HT-29 (cell line): ENCODE data around the gene SUB1. TPM values are rescaled to one million over a fixed set of nuclear protein-coding genes. Genes with fewer than 3 reads are reported as not detected.
"Not testable (repeated sequence)": the region's sequence is repeated elsewhere in the genome, so short reads cannot be mapped to it uniquely, and the experiment has no call there.

Experiments
- DNase-seq: peaks from one replicate; pipeline ENCODE4 v3.0.0-alpha.2; 2015; ENCODE audit warnings: low spot score
- total RNA-seq: library from RNA; depleted of rRNA; stranded (reverse); fragments of >200 nt; shearing (Covaris generic); gene quantifications from 2 replicates; pipeline ENCODE4 v1.2.3, GENCODE V29; 2014; rRNA removed

The SUB1 gene
- total RNA-seq, result 75.2 and 102 TPM in 2 replicates

DNA sequence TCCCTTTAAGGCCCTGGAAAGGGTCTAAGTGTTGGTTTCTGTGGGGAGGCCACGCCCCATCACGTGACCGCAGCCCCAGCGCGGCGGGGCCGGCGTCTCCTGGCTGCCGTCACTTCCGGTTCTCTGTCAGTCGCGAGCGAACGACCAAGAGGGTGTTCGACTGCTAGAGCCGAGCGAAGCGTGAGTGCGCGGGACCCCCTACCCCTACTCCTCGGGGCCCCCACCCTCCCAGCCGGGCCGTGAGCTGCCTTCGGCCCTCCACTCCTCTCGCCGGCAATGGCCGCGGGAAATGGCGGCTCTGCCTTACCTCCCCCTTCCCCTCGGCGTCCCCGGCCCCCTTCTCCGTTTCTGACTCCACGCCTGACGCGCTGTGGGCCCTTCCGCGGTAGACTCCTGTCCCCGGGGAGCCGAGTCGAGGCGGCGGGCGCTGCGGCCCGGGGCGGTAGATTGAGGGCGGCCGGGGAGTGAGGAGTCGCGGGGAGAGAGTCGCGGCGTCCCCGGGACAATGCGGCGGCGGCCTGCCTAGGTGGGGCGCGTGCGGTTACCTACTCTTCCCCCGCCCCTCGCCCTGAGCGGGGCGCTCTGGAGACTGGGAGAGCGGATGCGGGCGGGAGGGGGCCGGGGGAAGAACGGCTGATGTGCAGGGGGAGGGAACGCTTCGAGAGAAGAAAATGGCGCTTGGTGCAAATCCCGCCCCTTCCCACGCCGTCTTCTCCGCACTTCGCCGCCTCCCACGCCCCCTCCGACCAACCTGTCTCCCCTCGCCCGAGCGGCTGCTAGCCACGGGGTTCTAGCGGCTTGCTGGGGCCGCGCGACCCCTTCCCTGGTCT, at the start of gene SUB1:
TSS of gene SUB1 (plus strand) at position 112 of the 830 bp plus-strand sequence. CDS start 2,956 bp downstream, outside the sequence.
- DNase-seq, result peak; percentile 96

DNA sequence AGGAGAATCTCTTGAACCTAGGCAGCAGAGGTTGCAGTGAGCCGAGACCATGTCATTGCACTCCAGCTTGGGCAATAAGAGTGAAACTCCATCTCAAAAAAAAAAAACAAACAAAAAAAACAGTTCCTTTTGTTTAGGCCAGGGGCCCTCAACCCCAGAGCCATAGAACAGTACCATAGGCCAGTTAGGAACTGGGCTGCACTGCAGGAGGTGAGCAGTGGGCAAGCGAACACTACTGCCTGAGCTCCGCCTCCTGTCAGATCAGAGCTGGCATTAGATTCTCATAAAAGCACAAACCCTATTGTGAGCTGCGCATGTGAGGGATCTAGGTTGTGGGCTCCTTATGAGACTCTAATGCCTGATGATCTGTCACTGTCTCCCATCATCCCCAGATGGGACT, 49.1 kb upstream of the SUB1 start:
- no peak for DNase-seq

DNA sequence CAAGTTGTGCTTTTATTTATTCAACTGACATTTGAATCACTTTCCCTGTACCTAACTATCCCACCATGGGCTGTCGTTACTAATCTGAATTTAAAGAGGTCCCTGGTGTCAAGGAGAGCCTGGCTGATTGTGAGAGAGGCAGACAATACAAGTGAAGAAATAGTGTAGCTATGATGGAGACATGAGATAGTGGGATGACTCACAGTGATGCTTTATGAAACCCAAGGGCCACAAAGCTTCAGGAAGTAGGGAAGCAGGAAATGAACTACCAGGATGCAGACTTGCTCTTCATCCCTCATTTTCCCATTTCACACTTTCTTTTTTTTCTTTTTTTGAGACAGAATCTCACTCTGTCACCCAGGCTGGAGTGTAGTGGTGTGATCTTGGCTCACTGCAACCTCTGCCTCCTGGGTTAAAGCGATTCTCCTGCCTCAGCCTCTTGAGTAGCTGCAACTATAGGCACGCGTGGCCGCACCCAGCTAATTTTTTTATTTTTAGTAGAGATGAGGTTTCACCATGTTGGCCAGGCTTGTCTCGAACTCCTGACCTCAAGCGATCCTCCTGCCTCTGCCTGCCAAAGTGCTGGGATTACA, 47.8 kb upstream of the SUB1 start:
- peak; percentile 5 for DNase-seq

DNA sequence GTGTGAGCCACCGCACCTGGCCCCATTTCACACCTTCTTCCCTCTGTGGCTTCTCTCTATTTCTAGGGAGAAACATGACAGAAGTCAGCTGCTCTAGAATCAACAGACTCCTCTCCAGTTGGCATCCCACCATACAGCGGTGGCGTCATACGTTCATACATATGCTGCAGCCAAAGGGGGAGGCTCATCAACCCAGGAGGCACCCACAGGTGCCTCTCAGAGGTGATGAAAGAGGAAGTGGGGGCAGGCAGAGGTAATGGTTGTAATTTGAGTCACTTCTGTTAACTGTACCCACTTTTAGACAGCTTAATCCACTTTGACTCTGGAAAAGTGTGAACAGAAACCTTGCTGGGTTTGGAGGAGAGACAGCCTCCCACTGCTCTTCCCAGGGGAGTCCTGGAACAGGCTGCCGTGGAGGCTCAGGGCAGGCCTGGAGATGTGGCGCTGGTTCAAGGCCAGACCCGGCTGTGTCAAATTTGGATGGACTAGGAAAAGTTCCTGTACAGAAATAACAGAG, 47.3 kb upstream of the SUB1 start:
- DNase-seq, result no peak

DNA sequence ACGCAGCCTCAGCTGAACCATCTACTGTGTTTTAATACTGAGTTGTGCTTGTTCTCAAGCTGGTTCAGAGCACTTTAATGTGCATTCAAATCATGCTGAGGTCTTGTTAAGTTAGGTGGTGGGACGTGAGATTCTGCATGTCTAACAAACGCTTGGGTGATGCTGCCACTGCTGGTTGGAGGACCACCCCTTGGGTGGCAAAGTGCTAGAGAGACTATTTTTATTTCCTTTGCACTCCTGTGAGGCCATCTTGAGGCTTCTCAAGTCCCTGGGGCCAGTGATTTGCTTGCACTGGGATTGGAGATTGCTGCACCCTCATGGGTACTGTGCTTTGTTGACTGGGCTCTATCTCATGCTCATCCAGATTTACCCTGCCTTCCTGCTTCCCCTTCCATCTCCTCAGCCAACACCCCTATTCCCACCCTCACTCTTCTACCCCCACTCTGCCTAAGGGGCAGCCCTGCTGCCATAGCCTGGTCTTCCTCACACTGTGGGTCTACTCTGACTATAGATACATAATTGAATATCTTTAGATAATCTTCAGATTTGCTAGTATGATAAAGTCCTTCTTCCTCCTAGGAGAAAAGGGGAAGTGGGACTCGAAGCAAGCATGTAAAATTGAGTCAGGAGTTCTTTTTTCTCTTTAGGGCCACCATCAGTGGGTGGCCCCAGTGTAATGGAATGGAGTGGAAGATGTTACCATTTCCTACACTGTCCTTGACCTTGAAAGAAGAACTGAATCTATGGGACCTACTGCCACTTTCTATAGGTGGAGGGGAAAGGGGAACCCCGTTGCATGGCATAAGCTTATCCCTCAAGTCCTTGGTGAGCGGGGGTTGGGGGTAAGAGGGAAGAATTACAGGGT, 45.1 kb upstream of the SUB1 start:
- no peak for DNase-seq

DNA sequence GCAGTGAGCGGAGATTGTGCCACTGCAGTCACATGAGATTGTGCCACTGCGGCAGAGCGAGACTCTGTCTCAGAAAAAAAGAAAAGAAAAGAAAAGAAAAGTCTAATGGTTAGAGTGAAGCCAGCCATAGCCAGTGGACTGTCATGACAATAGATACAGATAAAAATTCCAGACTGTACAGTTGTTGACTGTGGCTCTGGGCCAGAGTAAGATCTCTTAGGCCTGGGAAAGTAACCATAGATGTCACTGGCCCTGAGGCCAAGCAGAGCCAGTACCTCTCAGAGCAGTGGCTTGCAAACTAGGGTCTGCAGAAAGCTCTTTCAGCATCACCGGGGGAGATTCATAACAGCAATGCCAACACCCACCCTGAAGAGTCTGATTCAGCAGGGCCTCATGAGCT, 44.1 kb upstream of the SUB1 start:
- no peak for DNase-seq

DNA sequence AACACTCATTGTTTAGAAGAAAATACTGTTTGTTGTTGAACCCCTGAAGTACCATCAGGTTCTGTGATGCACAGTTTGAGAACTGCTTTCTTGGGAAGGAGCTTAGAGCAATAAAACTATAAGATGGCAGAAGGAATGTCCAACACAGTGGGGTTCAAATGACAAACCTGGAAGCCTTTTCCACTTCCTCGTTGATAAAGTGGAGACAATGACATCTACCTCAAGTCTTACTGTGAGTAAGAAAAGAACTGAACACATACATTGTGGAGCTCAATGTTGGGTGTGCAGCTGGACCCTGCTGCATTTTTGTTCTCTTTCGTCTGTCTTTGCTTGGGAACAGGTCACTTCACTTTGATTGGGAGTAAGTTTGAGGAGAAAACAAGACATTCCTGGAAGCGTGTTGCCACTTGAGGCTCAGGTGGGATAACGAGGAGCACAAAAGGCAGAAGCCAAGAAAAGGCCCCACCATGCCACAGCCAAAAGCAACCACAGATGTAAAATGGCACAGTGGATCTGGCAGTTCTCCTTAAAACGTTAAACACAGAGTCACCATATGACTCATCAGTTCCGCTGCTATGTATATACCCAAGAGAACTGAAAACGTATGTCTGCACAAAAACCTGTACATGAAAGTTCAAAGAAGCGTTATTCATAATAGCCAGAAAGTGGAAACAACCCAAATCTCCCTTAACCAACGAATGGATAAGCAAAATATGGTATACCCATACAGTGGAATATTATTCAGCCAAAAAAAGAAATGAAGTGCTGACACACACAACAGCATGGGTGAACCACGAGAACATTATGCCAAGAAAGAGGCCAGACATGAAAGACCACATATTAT, 42.9 kb upstream of the SUB1 start:
- no peak for DNase-seq

DNA sequence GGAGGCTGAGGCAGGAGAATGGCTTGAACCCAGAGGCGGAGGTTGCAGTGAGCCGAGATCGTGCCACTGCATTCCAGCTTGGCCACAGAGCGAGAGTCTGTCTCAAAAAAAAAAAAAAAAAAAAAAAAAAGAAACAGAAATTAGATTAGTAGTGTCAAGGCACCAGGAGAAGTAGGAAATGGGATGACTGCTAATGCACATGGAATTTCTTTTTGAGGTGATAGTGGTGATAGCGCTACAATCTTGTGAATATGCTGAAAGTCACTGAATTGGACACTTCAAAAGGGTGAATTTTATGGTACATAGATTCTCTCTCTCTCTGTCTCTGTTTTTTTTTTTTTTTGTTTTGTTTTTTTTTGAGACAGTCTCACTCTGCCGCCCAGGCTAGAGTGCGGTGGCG, 42.1 kb upstream of the SUB1 start:
- no peak for DNase-seq

DNA sequence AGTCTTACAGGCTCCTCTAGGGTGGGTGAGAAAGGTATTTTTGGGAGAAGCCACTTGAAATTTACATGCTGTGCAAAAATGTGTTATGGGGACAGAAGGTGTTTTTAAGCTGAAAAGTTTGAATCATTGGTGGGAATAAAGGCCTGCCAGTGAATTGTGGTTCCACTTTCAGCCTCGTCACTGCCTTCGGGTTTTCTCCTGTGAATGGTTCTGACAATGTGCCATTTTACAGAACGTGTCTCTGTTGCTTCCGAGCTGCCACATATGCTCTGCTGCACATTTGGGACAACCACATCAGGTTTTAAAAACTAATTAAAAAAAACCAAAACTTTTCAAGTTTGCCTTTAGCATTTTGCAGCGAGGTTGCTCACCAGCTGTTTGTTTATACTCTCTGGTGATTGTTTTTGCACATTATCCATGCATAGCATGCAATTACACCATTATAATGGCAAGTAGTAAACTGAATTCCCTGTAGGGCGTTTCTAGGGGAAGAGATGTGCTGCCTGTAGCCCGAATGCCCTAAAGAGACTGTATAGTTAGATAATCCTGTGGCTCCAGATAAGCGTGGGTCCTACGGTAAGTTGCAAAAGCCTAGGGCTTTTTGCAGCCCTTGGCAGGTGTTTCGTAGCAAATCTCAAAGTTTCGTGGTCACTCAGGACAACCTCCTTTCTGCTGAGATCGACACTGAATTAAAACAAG, 40.1 kb upstream of the SUB1 start:
- DNase-seq, result no peak

DNA sequence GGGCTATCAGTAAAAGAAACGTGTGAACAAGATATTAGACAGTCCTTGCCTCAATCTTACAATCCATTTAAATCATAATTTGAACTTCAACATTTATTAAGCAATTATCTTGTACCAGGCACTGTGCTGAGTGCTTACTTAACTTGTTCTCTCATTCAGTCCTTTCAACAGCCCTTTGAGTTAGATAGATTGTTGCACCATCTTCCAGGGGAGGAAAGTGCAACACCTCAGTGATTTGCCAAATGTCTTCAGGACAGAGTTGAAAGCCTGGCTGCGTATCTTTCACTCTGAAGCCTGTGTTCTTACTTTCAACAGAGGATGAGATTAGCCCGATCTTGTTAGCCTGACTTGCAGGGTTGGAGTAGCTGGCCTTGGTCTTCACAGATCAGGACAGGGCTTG, 34.2 kb upstream of the SUB1 start:
- DNase-seq, result no peak

DNA sequence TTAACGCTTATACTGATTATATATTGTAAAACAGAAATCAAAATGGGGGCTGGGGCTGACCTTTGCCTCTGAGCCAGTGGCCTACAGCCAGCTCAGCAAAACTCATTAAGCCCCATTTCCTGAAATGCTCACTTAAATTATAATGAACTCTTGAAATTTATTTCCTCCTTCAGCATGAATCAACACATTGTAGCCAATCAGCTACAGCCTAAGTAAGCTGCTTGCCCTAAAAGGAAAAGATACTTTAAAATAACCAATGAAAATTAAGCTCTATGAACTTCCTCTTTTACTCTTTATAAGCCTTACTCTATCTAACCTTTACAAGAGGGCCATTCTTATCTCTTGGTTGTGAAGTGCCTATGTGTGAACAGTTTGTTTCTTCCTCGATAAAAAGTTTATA, 33.5 kb upstream of the SUB1 start:
- no peak for DNase-seq

DNA sequence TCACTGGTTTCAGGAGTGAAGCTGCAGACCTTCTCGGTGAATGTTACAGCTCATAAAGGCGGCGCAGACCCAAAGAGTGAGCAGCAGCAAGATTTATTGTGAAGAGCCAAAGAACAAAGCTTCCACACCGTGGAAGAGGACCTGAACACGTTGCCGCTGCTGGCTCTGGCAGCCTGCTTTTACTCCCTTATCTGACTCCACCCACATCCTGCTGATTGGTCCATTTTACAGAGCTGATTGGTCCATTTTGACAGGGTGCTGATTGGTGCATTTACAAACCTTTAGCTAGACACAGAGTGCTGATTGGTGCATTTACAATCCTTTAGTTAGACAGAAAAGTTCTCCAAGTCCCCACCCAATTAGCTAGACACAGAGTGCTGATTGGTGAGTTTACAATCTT, 32.9 kb upstream of the SUB1 start:
- DNase-seq, result not testable (repeated sequence)

DNA sequence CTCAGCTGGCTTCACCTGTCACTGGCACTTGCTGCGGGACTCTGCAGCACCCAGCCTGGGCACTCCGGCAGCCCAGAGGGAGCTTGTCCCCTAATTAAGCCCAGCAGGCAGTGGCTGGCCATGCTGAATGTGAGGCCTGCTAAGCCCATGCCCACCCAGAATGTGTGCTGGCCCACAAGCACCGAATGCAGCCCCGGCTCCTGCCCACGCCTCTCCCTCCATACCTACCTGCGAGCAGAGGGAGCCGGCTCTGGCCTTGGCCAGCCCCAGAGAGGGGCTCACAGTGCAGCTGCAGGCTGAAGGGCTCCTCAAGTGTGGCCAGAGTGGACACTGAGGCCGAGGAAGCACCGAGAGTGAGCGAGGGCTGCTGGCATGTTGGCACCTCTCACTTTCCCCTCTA, 32.4 kb upstream of the SUB1 start:
- no peak for DNase-seq

DNA sequence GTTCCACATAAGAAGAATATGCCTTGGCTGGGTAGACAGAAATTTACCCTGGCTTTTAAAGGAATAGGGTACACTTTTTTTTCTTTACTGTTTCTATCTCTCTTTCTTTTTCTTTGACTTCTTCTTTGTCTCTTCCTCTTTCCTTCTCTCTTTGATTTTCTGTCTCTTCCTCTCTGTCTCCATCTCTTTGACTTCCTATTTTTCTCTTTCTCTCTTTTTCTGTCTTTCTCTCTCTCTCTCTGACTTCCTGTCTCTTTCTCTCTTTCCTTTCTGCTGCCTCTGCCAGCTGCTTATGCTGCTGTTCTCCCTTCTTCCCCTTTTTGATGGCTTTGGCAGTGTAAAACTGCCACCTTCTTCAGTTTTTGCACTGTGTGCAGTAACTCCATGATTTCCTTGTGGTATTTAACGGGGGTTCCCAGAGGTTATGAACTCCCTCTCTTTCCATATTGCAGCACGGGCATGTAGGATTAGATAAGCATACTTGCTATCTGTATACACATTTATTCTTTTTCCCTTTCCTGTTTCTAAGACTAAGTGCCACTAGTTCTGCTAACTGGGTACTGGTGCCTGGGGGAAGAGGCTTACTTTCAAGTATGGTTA, 31.1 kb upstream of the SUB1 start:
- DNase-seq, result not testable (repeated sequence)

DNA sequence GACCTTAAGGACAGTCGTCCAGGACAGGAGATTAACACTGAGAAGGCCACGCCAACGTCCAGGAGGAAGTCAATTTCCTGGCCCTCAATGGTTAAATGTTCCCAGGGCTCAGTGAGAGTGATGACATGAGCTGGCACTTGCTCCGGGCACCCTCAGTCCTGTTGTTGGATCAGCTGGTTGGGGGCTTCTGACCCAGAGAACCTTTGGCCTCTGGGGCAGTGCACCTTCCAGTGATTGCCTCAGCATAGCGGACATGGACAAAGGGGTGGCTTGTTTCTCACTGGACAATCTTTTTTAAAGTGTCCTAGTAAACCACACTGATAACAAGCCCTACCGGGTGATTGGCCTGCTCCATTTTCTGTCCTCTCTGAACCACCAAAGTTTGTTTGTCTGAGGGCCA, 28.8 kb upstream of the SUB1 start:
- DNase-seq, result not testable (repeated sequence)

DNA sequence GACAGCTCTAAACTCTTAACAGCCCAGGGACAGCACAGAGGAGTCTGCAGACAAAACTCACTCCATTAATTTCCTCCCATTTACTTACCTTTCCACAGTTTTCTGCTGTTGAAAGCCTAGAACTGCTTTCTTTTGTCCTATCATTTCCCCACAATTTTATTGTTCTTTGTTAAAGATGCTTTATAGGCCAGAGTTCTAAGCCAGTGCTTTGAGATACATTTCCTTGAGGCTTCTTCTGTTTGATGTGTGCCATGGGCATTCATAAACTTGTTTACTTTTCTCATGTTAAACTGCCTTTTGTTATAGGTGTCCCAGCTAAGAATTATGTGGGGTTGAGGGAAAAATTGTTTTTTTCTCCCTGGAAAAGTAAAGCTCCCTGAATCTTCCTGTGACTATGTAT, 25.9 kb upstream of the SUB1 start:
- DNase-seq, result no peak

DNA sequence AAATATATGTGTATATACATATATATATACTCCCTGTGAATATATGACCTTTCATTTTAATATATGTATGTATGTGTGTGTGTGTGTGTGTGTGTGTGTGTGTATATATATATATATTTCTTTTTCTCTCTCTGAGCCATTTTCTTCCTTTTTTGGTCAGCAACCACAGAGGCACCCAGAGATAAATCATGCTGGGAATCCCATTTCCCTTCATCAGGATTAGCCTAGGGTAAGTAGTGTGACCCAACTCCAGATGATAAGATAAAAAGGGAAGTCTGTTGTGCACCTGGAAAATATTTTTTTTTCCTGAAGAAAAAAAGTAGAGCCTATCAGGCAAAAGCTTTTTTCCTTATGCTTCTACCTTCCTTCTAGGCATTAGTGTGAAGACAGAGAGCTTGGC, 25.4 kb upstream of the SUB1 start:
- no peak for DNase-seq

DNA sequence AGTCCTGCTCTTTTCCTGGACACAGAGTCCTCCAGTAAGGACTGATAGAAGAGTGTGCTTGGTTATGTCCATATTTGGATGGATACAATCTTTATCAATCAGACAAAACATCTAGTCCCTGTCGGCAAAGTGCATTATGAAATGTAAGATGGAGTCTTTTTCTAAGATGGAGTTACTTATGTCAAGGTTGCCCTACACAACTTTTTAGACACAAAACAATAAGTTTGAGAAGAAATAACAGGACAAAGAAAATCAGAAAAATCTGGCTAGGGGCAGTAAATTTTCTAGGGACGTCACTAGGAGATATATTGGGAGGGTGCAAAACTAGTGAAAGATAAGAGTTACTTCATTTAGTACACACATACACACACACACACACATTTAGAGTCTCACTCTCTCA, 23.3 kb upstream of the SUB1 start:
- DNase-seq, result no peak

DNA sequence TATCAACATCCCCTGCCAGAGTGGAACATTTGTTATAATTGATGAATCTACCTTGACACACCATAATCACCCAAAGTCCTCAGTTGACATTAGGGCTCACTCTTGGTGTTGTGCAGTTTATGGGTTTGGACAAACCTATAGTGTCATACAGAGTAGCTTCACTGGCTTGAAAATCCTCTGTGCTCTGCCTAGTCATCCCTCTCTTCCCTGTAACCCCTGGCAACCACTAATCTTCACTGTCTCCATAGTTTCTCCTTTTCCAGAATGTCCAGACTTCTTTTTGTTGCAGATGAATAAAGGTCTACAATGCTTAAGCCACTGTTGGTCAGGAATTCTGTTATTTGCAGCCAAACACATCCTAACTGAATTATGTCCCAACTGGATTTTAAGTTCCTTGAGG, 22.5 kb upstream of the SUB1 start:
- DNase-seq, result no peak

DNA sequence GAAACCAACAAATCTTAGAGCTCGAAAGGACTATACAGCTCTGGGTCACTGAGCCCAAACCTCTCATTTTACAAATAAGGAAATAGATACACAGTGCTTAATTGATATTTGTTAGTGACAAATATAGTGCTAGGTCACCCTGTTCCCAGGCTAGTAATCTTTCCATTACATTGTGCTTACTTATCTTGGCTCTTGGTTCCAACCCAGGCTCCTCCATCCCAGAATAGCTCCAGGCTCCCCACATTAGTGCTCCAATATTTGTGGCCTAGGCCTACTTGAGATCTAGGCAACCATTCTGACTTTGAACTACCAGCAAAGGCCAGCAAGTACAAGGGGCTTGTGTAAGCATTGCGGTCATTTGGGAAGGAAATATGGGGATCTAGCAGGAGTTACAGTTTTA, 21.7 kb upstream of the SUB1 start:
- DNase-seq, result no peak
